Measurements from ENCODE around the gene PLXND1. TPM values are rescaled to one million over a fixed set of nuclear protein-coding genes. Genes with fewer than 3 reads are reported as not detected.
A peak's percentile ranks its signal among the peaks of the same experiment; 100 is the strongest.

PLXND1 gene
- total RNA-seq, 4 donors from 2014 or later, result 13.1 to 305 (median 48.2) TPM

GRCh38 chr3:129557548-129557894 is 49.0 kb downstream of the PLXND1 start:
- Histone ChIP-seq H3K36me3 (peaks cover 0 to under 1% (median 0%) of the 10 kb centered on the region in 3 donors), H3K4me3 (no peak overlapping the region), H3K4me1 (peaks cover 0 to 38% (median 0%) of the 10 kb centered on the region in 4 donors), H3K27me3 (no peaks in the 10 kb centered on the region), H3K27ac (peak overlapping the region in 2 of 4 donors; percentile 31 to 35), H3K9me3 (no peaks in the 10 kb centered on the region)
- no peak for TF ChIP-seq CTCF (IDR thresholded peaks at IDR 0.05)
- TF ChIP-seq POLR2A (IDR thresholded peaks at IDR 0.05), result no peak
- no peak for DNase-seq

- H3K27ac ChIP-seq, result peak overlapping the region in 1 of 4 donors; percentile 35
- H3K4me1 ChIP-seq, result peaks cover 0 to 38% (median 0%) of the 10 kb centered on the region in 4 donors
- DNase-seq, result no peak
- no peaks in the 10 kb centered on the region for H3K36me3 ChIP-seq
- H3K9me3 ChIP-seq, result no peaks in the 10 kb centered on the region
- H3K4me3 ChIP-seq, result no peak overlapping the region
- TF ChIP-seq CTCF (IDR thresholded peaks at IDR 0.05) (no peak), POLR2A (IDR thresholded peaks at IDR 0.05) (no peak)
- H3K27me3 ChIP-seq, result no peaks in the 10 kb centered on the region
Observed at GRCh38 chr3:129556890-129557547, 49.5 kb downstream of the PLXND1 start.

GRCh38 chr3:129556358-129556695 is 50.1 kb downstream of the PLXND1 start:
- no peak for DNase-seq
- no peak for TF ChIP-seq CTCF (IDR thresholded peaks at IDR 0.05)
- TF ChIP-seq POLR2A (IDR thresholded peaks at IDR 0.05), result no peak
- H3K27ac ChIP-seq, result no peak overlapping the region
- H3K4me1 ChIP-seq, result peaks cover 0 to 33% (median 0%) of the 10 kb centered on the region in 4 donors
- no peaks in the 10 kb centered on the region for H3K9me3 ChIP-seq
- no peaks in the 10 kb centered on the region for H3K36me3 ChIP-seq
- no peaks in the 10 kb centered on the region for H3K27me3 ChIP-seq
- H3K4me3 ChIP-seq, result no peak overlapping the region

GRCh38 chr3:129555616-129556357 is 50.7 kb downstream of the PLXND1 start:
- DNase-seq, result no peak
- no peaks in the 10 kb centered on the region for H3K9me3 ChIP-seq
- TF ChIP-seq CTCF (IDR thresholded peaks at IDR 0.05) (no peak), POLR2A (IDR thresholded peaks at IDR 0.05) (no peak)
- H3K4me3 ChIP-seq, result no peak overlapping the region
- H3K27ac ChIP-seq, result no peak overlapping the region
- H3K36me3 ChIP-seq, result no peaks in the 10 kb centered on the region
- no peaks in the 10 kb centered on the region for H3K27me3 ChIP-seq
- peaks cover 0 to 28% (median 0%) of the 10 kb centered on the region in 4 donors for H3K4me1 ChIP-seq

GRCh38 chr3:129555153-129555550 is 51.3 kb downstream of the PLXND1 start:
- no peaks in the 10 kb centered on the region for H3K36me3 ChIP-seq
- H3K27ac ChIP-seq, result peak overlapping the region in 1 of 4 donors; percentile 3
- no peaks in the 10 kb centered on the region for H3K9me3 ChIP-seq
- H3K27me3 ChIP-seq, result no peaks in the 10 kb centered on the region
- DNase-seq, result no peak
- peaks cover 0 to 23% (median 0%) of the 10 kb centered on the region in 4 donors for H3K4me1 ChIP-seq
- no peak overlapping the region for H3K4me3 ChIP-seq
- TF ChIP-seq CTCF (IDR thresholded peaks at IDR 0.05) (no peak), POLR2A (IDR thresholded peaks at IDR 0.05) (no peak)
